A673 (cell line): Measurements from ENCODE around the gene NFKBIA. TPM values are rescaled to one million over a fixed set of nuclear protein-coding genes. Genes with fewer than 3 reads are reported as not detected.

Experiments used
- BruUV-seq: library from RNA; stranded (reverse); fragments of 400-500 nt; replicated peaks from 2 replicates; lab custom pipeline; 2021; lab: Mats Ljungman, UMichigan
- CTCF ChIA-PET: fragments of 300-600 bp; sonication (Branson Sonifier 250); formaldehyde crosslinking; loops from one replicate; lab custom pipeline; 2022; ENCODE audit warnings: antibody characterized with exemption; lab: Charles Lee
- POLR2A ChIA-PET: fragments of 300-600 bp; sonication (Branson Sonifier 250); formaldehyde crosslinking; loops from one replicate; lab custom pipeline; 2022; ENCODE audit warnings: antibody characterized with exemption; ENCODE audit not compliant: low non-redundant PET; lab: Charles Lee
- DNase-seq: peaks from one replicate; pipeline ENCODE4 v3.0.0-alpha.2; 2015; ENCODE audit warnings: low spot score
- H3K27ac ChIP-seq: fragments of 200-600 bp; sonication (generic); 2 replicates; pipeline ENCODE4 v1.5.1; 2016; ENCODE audit warnings: mixed run types, low read depth, mild to moderate bottlenecking, mixed read lengths, antibody characterized with exemption, low read length; ENCODE audit not compliant: poor library complexity, severe bottlenecking
- H3K27me3 ChIP-seq: fragments of 200-600 bp; sonication (generic); replicated peaks from 2 replicates; pipeline ENCODE4 v1.6.1; 2017; ENCODE audit warnings: mixed run types, low read depth, mild to moderate bottlenecking, mixed read lengths, antibody characterized with exemption, low read length; ENCODE audit not compliant: insufficient read depth, poor library complexity
- H3K36me3 ChIP-seq: fragments of 200-600 bp; sonication (generic); 2 replicates; pipeline ENCODE4 v1.6.1; 2016; ENCODE audit warnings: mixed run types, mild to moderate bottlenecking, mixed read lengths, antibody characterized with exemption, low read length; ENCODE audit not compliant: insufficient read depth, poor library complexity, severe bottlenecking
- H3K4me1 ChIP-seq: fragments of 200-600 bp; sonication (generic); 2 replicates; pipeline ENCODE4 v1.6.1; 2017; ENCODE audit warnings: mixed run types, mild to moderate bottlenecking, mixed read lengths, antibody characterized with exemption, low read length; ENCODE audit not compliant: insufficient read depth, poor library complexity, severe bottlenecking
- H3K4me3 ChIP-seq: fragments of 200-600 bp; sonication (generic); 2 replicates; pipeline ENCODE4 v1.5.1; 2016; ENCODE audit warnings: low read depth, mixed run types, mild to moderate bottlenecking, mixed read lengths, low read length; ENCODE audit not compliant: poor library complexity, severe bottlenecking
- H3K9me3 ChIP-seq: fragments of 200-600 bp; sonication (generic); 2 replicates; pipeline ENCODE4 v1.6.1; 2016; ENCODE audit warnings: mixed run types, low read depth, mild to moderate bottlenecking, mixed read lengths, antibody characterized with exemption, low read length; ENCODE audit not compliant: poor library complexity, severe bottlenecking
- CTCF ChIP-seq: fragments of 300-800, 200-600 bp; sonication (generic); conservative IDR thresholded peaks from 2 replicates; pipeline ENCODE4 v1.5.1; 2017; ENCODE audit warnings: low read depth, mild to moderate bottlenecking, antibody characterized with exemption, low read length, moderate library complexity, mixed read lengths
- EZH2 ChIP-seq: fragments of 200-600 bp; sonication (generic); IDR thresholded peaks from 2 replicates; pipeline ENCODE4 v1.6.1; 2017; ENCODE audit warnings: borderline replicate concordance, low read depth, mild to moderate bottlenecking, mixed read lengths, antibody characterized with exemption, low read length; ENCODE audit not compliant: poor library complexity, severe bottlenecking
- intact Hi-C: fragments of 100-400 bp; cut with micrococcal nuclease; formaldehyde crosslinking; loops from one replicate; pipeline ENCODE4 v1.10.0; 2022; ENCODE audit not compliant: unreplicated experiment
- total RNA-seq: library from RNA; stranded (reverse); gene quantifications from 2 replicates; pipeline ENCODE4 v1.2.3, GENCODE V29; 2021

The NFKBIA gene
- total RNA-seq, 1 experiment from 2014 or later: 73.9 TPM

GRCh38 chr14:35407306-35407630, 2.7 kb upstream of the NFKBIA start:
- H3K4me1 ChIP-seq: peaks cover 30% of the 10 kb centered on the region
- H3K36me3 ChIP-seq: peaks cover 14% of the 10 kb centered on the region
- ChIA-PET POLR2A (no interaction called here), CTCF (no interaction called here)
- H3K27me3 ChIP-seq: no peaks in the 10 kb centered on the region
- no peaks in the 10 kb centered on the region for H3K9me3 ChIP-seq
- H3K27ac ChIP-seq: no peak overlapping the region
- H3K4me3 ChIP-seq: no peak overlapping the region
- BruUV-seq: no TSS peak
- DNase-seq: no peak
- no peak for TF ChIP-seq EZH2
- intact Hi-C loops: loop anchor here (2.0 to 10.0 kb wide), 3 partner anchors 115 to 362 kb away; partner anchors contain the start of genes FAM177A1 and PSMA6

GRCh38 chr14:35406506-35407305, 2.2 kb upstream of the NFKBIA start:
- Histone ChIP-seq H3K4me3 (peak overlapping the region; percentile 95), H3K36me3 (peaks cover 20% of the 10 kb centered on the region), H3K27me3 (no peaks in the 10 kb centered on the region), H3K27ac (no peak overlapping the region), H3K9me3 (no peaks in the 10 kb centered on the region), H3K4me1 (peaks cover 36% of the 10 kb centered on the region)
- no peak for TF ChIP-seq EZH2
- TF ChIP-seq CTCF: peak; percentile 88
- BruUV-seq: no TSS peak
- intact Hi-C loops: loop anchor here (2.0 to 10.0 kb wide), 3 partner anchors 114 to 362 kb away; partner anchors contain the start of genes FAM177A1 and PSMA6
- CTCF ChIA-PET: interaction anchor here (1.1 kb wide), 1 partner anchor 192 kb away, joined by 5 read pairs; no protein-coding TSS in a partner anchor
- DNase-seq: peak; percentile 84
- POLR2A ChIA-PET: no interaction called here

GRCh38 chr14:35406090-35406489, 1.5 kb upstream of the NFKBIA start:
- CTCF ChIA-PET: interaction anchor here (1.1 kb wide), 1 partner anchor 191 kb away, joined by 5 read pairs; no protein-coding TSS in a partner anchor
- Histone ChIP-seq H3K27ac (no peak overlapping the region), H3K36me3 (peaks cover 26% of the 10 kb centered on the region), H3K4me1 (peaks cover 42% of the 10 kb centered on the region), H3K4me3 (peak overlapping the region; percentile 95), H3K9me3 (no peaks in the 10 kb centered on the region), H3K27me3 (no peaks in the 10 kb centered on the region)
- intact Hi-C loops: loop anchor here (2.0 to 10.0 kb wide), 3 partner anchors 114 to 361 kb away; partner anchors contain the start of genes FAM177A1 and PSMA6
- no peak for DNase-seq
- BruUV-seq: no TSS peak
- POLR2A ChIA-PET: interaction anchor here (0.6 kb wide), 1 partner anchor 191 kb away, joined by 4 read pairs; no protein-coding TSS in a partner anchor
- TF ChIP-seq CTCF (no peak), EZH2 (no peak)
